Measurements from ENCODE around the gene ESPNL.

ESPNL gene

DNA sequence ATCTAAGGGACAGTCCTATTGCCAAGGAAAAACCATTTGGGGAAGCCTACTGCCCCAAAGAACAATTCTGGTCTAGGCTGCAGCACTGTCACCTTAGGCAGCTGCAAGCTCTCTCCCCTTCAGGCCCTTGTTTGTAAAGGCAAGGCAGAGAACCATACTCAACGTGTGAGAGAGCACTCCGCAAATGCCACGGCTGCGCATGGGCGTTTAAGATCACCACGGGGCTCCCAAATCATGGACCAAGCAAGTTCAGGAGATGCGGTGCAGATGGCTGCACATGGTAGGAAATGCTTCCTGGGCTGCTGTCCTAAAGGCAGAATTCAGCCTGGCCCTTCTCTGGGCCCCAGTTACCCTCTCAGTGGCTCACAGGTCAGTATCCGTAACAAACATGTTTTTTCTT is 74.2 kb downstream of the ESPNL start:
- no peak for DNase-seq

DNA sequence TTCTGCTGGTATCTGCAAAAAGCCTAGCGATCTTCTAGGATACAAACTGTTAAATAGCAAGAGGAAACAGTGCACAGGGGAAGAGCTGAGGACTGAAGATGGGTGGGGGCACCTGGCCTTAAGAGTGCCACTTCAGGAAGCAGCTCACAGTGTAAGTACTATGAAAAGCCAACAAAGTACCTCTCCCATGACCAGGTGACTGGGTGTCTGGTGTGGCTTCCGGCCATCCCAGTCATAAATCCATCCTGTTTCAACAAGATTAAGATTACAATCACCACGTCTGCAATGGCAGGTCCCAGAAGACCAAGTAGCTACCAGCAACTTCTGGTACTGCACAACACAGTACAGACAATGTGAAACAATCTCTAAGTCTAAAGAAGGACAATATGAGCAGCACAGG is 74.6 kb downstream of the ESPNL start:
- no peak for DNase-seq

DNA sequence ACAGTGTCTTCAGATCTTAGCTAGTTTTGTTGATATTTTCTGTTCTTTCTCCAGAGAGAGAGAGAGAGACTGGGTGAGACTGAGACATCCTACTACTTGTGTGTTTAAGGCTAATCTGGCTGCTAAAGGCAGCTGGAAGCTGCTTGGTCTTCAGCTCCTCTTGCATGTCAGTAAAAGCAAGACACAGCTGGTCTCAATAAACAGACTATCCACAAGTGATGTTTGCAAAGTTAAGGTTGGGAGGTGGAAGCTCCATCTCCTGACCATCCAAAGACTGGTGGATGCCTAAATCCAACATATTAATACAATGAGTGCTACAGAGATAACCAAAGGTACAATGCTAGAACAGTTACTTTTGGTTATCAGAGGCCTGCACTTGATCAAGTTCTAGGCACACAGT is 76.5 kb downstream of the ESPNL start:
- DNase-seq: no peak

DNA sequence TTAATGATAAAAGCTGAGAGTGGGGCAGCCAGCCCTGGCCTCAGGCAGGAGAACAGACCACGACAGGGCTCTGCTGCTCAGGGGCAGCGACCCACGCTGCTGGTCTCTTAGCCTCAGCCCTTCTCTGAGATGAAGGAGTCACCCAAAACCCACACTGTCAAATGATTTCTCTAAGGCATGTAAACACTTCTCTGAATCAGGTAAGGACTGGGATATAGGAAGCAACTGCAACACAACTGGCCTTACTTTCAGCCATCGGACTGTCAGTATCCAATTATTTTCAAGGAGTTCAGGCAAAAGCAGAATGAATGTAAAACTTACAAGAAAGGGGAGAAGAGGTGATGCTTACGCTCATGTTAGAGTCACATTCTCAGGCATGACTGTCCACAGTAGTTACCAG is 80.4 kb downstream of the ESPNL start:
- no peak for DNase-seq

DNA sequence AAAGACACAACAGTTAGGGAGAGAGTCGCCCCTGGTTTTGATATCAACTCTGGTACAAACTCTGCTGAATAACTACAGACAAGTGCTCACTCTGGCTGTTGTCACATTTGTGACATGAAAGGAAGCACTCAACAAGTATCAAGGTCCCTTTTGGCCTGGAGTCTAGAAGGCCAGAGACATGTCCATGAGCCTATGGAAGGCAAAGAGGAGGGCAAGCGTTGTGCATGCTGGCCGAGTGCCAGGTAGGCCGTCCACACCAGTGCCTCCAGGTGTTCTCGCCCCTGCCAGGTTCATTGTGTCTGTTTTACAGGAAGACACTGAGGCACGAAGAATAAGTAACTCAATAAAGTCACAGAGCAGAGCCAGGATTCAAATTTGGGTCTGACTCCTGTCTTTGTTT is 82.2 kb downstream of the ESPNL start:
- DNase-seq: no peak

Data from CD4-positive, alpha-beta T cell treated with Interleukin-1 beta for 1 hour (primary cell).